Epithelial cell of proximal tubule (primary cell): ENCODE data around the gene POLR2H. TPM values are rescaled to one million over a fixed set of nuclear protein-coding genes. Genes with fewer than 3 reads are reported as not detected.
A peak's percentile ranks its signal among the peaks of the same experiment; 100 is the strongest.

ENCODE experiments used
- DNase-seq: peaks from one replicate; pipeline ENCODE4 v3.0.0-alpha.2; 2011; ENCODE audit warnings: low read depth
- H3K4me3 ChIP-seq: 2 replicates; pipeline ENCODE4 v1.5.1; 2011; ENCODE audit warnings: low read depth, mild to moderate bottlenecking, low read length
- total RNA-seq: library from RNA; depleted of rRNA; stranded (reverse); fragments of >200 nt; gene quantifications from 2 replicates; pipeline ENCODE4 v1.2.3, GENCODE V29; 2015
- TF ChIP-seq, protein P1 (sequence below): conservative IDR thresholded peaks from 2 replicates; pipeline ENCODE4 v1.5.1; 2012; ENCODE audit warnings: low read depth, mild to moderate bottlenecking, low read length

POLR2H gene
- total RNA-seq, 1 donor from 2014 or later, result 182 TPM

DNA sequence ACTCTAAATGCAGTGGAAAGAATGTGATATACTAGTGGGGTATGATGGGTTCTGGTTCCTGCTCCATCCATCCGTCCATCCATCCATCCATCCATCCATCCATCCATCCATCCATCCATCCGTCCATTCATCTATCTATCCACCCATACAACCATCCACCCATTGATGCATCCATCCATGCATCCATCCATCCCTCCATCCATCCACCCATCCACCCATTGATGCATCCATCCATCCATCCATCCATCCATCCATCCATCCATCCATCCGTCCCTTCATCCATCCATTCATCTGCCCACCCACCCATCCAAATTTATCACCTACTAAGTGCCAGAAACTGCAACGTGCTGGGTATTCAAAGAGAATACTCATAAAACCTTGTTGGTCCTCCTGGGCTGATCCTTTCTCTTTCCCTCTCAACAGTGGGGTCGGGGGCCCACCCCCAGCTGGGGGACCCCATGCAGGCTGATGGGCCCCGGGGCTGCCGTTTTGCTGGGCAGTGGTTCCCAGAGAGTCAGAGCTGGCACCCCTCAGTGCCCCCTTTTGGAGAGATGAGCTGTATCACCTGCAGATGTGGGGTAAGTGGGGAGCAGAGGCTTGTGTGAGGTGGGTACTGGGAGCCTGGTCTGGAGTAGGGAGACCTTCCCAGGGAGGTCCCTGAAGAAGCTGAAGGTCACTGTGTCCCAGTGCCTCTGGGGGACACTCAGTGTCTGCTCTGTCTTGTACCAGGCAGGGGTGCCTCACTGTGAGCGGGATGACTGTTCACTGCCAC is 26.8 kb downstream of the POLR2H start:
- H3K4me3 ChIP-seq, result no peak overlapping the region
- TF ChIP-seq, protein P1, sequence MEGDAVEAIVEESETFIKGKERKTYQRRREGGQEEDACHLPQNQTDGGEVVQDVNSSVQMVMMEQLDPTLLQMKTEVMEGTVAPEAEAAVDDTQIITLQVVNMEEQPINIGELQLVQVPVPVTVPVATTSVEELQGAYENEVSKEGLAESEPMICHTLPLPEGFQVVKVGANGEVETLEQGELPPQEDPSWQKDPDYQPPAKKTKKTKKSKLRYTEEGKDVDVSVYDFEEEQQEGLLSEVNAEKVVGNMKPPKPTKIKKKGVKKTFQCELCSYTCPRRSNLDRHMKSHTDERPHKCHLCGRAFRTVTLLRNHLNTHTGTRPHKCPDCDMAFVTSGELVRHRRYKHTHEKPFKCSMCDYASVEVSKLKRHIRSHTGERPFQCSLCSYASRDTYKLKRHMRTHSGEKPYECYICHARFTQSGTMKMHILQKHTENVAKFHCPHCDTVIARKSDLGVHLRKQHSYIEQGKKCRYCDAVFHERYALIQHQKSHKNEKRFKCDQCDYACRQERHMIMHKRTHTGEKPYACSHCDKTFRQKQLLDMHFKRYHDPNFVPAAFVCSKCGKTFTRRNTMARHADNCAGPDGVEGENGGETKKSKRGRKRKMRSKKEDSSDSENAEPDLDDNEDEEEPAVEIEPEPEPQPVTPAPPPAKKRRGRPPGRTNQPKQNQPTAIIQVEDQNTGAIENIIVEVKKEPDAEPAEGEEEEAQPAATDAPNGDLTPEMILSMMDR, result no peak
- no peak for DNase-seq

GRCh38 chr3:184388936-184389230 is 27.4 kb downstream of the POLR2H start:
- TF ChIP-seq, protein P1, result no peak
- H3K4me3 ChIP-seq, result no peak overlapping the region
- no peak for DNase-seq

DNA sequence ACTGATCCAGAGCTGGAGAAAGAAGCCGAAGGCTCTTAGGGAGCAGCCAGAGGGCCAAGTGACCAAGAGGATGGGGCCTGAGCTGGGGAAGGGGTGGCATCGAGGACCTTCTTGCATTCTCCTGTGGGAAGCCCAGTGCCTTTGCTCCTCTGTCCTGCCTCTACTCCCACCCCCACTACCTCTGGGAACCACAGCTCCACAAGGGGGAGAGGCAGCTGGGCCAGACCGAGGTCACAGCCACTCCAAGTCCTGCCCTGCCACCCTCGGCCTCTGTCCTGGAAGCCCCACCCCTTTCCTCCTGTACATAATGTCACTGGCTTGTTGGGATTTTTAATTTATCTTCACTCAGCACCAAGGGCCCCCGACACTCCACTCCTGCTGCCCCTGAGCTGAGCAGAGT is 27.9 kb downstream of the POLR2H start:
- DNase-seq, result no peak
- H3K4me3 ChIP-seq, result no peak overlapping the region
- TF ChIP-seq, protein P1, result no peak

- DNase-seq, result no peak
- TF ChIP-seq, protein P1, result no peak
- H3K4me3 ChIP-seq, result no peak overlapping the region
Measured at GRCh38 chr3:184389935-184390528, 28.5 kb downstream of the POLR2H start.

- no peak overlapping the region for H3K4me3 ChIP-seq
- TF ChIP-seq, protein P1, result no peak
- peak; percentile 70 for DNase-seq
Measured at GRCh38 chr3:184391266-184391665, 29.8 kb downstream of the POLR2H start.

- TF ChIP-seq, protein P1, result no peak
Measured at GRCh38 chr3:184395320-184395660, 33.8 kb downstream of the POLR2H start.

GRCh38 chr3:184399410-184399809 is 37.9 kb downstream of the POLR2H start:
- TF ChIP-seq, protein P1, result no peak
- no peak overlapping the region for H3K4me3 ChIP-seq
- peak; percentile 33 for DNase-seq

More at GRCh38 chr3:184395320-184395660, 33.8 kb downstream of the POLR2H start:
- no peak for DNase-seq
- H3K4me3 ChIP-seq, result no peak overlapping the region
